NCI-H128 (cell line): ENCODE measurements around the gene ANKMY2.
"Not testable (repeated sequence)": the region's sequence is repeated elsewhere in the genome, so short reads cannot be mapped to it uniquely, and the experiment has no call there.

Experiments
- DNase-seq: peaks from one replicate; lab custom pipeline; 2025; ENCODE audit not compliant: unreplicated experiment; lab: John Stamatoyannopoulos, UW

Gene ANKMY2

GRCh38 chr7:16645593-16646471 is at the start of gene ANKMY2, which contains the start of gene BZW2:
Gene ANKMY2, minus strand, starts transcription at chr7:16645754. Its CDS starts 181 bp downstream, at chr7:16645573.
Gene BZW2, plus strand, starts transcription at chr7:16646181. Its CDS starts 19,263 bp downstream, at chr7:16665444.
- DNase-seq: peak; percentile 92

- no peak for DNase-seq
These were observed 49.3 kb upstream of the ANKMY2 start for GRCh38 chr7:16694806-16695205.

- DNase-seq: no peak
These were observed 48.2 kb upstream of the ANKMY2 start for GRCh38 chr7:16693601-16694318.

GRCh38 chr7:16691241-16691640 is 45.7 kb upstream of the ANKMY2 start:
- DNase-seq: no peak

GRCh38 chr7:16688249-16688648 is 42.7 kb upstream of the ANKMY2 start:
- no peak for DNase-seq

- DNase-seq: no peak
These were observed 40.0 kb upstream of the ANKMY2 start for GRCh38 chr7:16685535-16685934.

GRCh38 chr7:16684935-16685334 is 39.4 kb upstream of the ANKMY2 start:
- no peak for DNase-seq

- DNase-seq: not testable (repeated sequence)
These were observed 33.4 kb upstream of the ANKMY2 start for GRCh38 chr7:16678645-16679566.

- DNase-seq: no peak
These were observed 32.5 kb upstream of the ANKMY2 start for GRCh38 chr7:16677978-16678494.

GRCh38 chr7:16675277-16675676 is 29.7 kb upstream of the ANKMY2 start:
- DNase-seq: no peak

GRCh38 chr7:16671811-16672210 is 26.3 kb upstream of the ANKMY2 start:
- no peak for DNase-seq

GRCh38 chr7:16670731-16671344 is 25.3 kb upstream of the ANKMY2 start:
- no peak for DNase-seq

GRCh38 chr7:16670021-16670420 is 24.5 kb upstream of the ANKMY2 start:
- no peak for DNase-seq

- no peak for DNase-seq
These were observed 24.0 kb upstream of the ANKMY2 start for GRCh38 chr7:16669581-16669980.

GRCh38 chr7:16668978-16669377 is 23.4 kb upstream of the ANKMY2 start:
- no peak for DNase-seq

GRCh38 chr7:16668049-16668858 is 22.7 kb upstream of the ANKMY2 start:
- no peak for DNase-seq

- DNase-seq: no peak
These were observed 21.8 kb upstream of the ANKMY2 start for GRCh38 chr7:16667355-16667754.

- DNase-seq: no peak
These were observed 16.4 kb upstream of the ANKMY2 start for GRCh38 chr7:16661924-16662323.

- no peak for DNase-seq
These were observed 15.3 kb upstream of the ANKMY2 start for GRCh38 chr7:16660702-16661464.
